T-cell (primary cell): Measurements from ENCODE around the gene SLC6A19. TPM values are rescaled to one million over a fixed set of nuclear protein-coding genes. Genes with fewer than 3 reads are reported as not detected.

Experiments
- ATAC-seq, 4 experiments: fragments of 200-7000 bp in 3 of 4; fragments of 150-1000 bp in 1 of 4; cut with Tn5 transposase; replicated peaks in 1 of 4; 1 replicate in 3 of 4; 2 replicates in 1 of 4; pipeline ENCODE4 v1.10.0; 2021; ENCODE audit warnings: moderate library complexity in 3 of 4, mild to moderate bottlenecking in 2 of 4, moderate number of reproducible peaks in 1 of 4
- CTCF ChIA-PET, 2 donors: fragments of 300-600 bp; sonication (Branson Sonifier 250); formaldehyde crosslinking; loops; one replicate each; lab custom pipeline; 2022; ENCODE audit warnings: antibody characterized with exemption in 2 of 2; lab: Charles Lee
- POLR2A ChIA-PET, 2 donors: fragments of 300-600 bp; sonication (Branson Sonifier 250); formaldehyde crosslinking; loops; one replicate each; lab custom pipeline; 2022; ENCODE audit warnings: antibody characterized with exemption in 2 of 2; lab: Charles Lee
- DNase-seq, 35 experiments: peaks; one replicate each; pipeline versions ENCODE4 v3.0.0 to v3.0.0-alpha.2; 2013 to 2023
- H3K27ac ChIP-seq: one replicate; pipeline ENCODE4 v1.5.1; 2013; ENCODE audit warnings: low read length
- H3K27me3 ChIP-seq, 2 experiments: replicated peaks in 1 of 2; 1 replicate in 1 of 2; 2 replicates in 1 of 2; pipeline versions ENCODE4 v1.6.1 to v1.7.0; 2013; ENCODE audit warnings: low read length in 1 of 2, mixed read lengths in 1 of 2; ENCODE audit not compliant: control insufficient read depth in 2 of 2, insufficient read depth in 2 of 2; ENCODE audit errors: extremely low read depth in 1 of 2
- H3K36me3 ChIP-seq, 2 donors: 1 replicate in 1 of 2; 2 replicates in 1 of 2; pipeline versions ENCODE4 v1.6.1 to v1.7.0; 2013; ENCODE audit warnings: low read length in 1 of 2; ENCODE audit not compliant: control insufficient read depth in 2 of 2, insufficient read depth in 1 of 2; ENCODE audit errors: extremely low read depth in 1 of 2
- H3K4me1 ChIP-seq, 2 experiments: 1 replicate in 1 of 2; 2 replicates in 1 of 2; pipeline versions ENCODE4 v1.6.1 to v1.7.0; 2013; ENCODE audit warnings: low read length in 2 of 2, mixed read lengths in 1 of 2; ENCODE audit not compliant: insufficient read depth in 2 of 2, control insufficient read depth in 1 of 2; ENCODE audit errors: extremely low read depth in 1 of 2
- H3K4me3 ChIP-seq, 2 donors: 1 replicate in 1 of 2; 2 replicates in 1 of 2; pipeline versions ENCODE4 v1.5.1 to v1.7.0; 2013; ENCODE audit warnings: mild to moderate bottlenecking in 2 of 2, low read length in 1 of 2, moderate library complexity in 1 of 2; ENCODE audit not compliant: control insufficient read depth in 1 of 2; ENCODE audit errors: extremely low read depth in 1 of 2
- H3K9me3 ChIP-seq: 2 replicates; pipeline ENCODE4 v1.7.0; 2013
- H3K27ac Mint-ChIP-seq, 2 donors: one replicate each; pipeline ENCODE4 v1.8.0; 2020 to 2021; ENCODE audit warnings: mild to moderate bottlenecking in 2 of 2, mixed read lengths in 2 of 2
- H3K27me3 Mint-ChIP-seq, 2 donors: one replicate each; pipeline ENCODE4 v1.8.0; 2021 to 2022; ENCODE audit warnings: mixed read lengths in 2 of 2
- H3K36me3 Mint-ChIP-seq: one replicate; pipeline ENCODE4 v1.8.0; 2021; ENCODE audit warnings: mixed read lengths
- H3K4me1 Mint-ChIP-seq, 3 donors: one replicate each; pipeline ENCODE4 v1.8.0; 2020 to 2022; ENCODE audit warnings: mixed read lengths in 3 of 3, mild to moderate bottlenecking in 1 of 3
- H3K4me3 Mint-ChIP-seq, 3 donors: one replicate each; pipeline ENCODE4 v1.8.0; 2020 to 2022; ENCODE audit warnings: mild to moderate bottlenecking in 3 of 3, mixed read lengths in 3 of 3, moderate library complexity in 3 of 3
- H3K9me3 Mint-ChIP-seq, 3 donors: one replicate each; pipeline ENCODE4 v1.8.0; 2020 to 2022; ENCODE audit warnings: mixed read lengths in 3 of 3
- WGBS: methylation state at CpG from one replicate; pipeline ENCODE4 v1.1.5; 2013; ENCODE audit warnings: missing lambda C conversion rate; ENCODE audit not compliant: insufficient coverage; 5-methylcytosine and 5-hydroxymethylcytosine counted together
- total RNA-seq, 35 experiments: library from RNA in 6 of 35; stranded (reverse) in 6 of 35; fragments of 120-200 nt in 1 of 35; gene quantifications; one replicate each; pipeline versions ENCODE4 v1.2.1 to v1.2.4 and lab custom pipeline; 2013 to 2026

SLC6A19 gene
- total RNA-seq, 5 donors from 2014 or later (not counting 1 experiment from before 2014, with no cell fraction given) = 0.06 TPM; not detected in 4

DNA sequence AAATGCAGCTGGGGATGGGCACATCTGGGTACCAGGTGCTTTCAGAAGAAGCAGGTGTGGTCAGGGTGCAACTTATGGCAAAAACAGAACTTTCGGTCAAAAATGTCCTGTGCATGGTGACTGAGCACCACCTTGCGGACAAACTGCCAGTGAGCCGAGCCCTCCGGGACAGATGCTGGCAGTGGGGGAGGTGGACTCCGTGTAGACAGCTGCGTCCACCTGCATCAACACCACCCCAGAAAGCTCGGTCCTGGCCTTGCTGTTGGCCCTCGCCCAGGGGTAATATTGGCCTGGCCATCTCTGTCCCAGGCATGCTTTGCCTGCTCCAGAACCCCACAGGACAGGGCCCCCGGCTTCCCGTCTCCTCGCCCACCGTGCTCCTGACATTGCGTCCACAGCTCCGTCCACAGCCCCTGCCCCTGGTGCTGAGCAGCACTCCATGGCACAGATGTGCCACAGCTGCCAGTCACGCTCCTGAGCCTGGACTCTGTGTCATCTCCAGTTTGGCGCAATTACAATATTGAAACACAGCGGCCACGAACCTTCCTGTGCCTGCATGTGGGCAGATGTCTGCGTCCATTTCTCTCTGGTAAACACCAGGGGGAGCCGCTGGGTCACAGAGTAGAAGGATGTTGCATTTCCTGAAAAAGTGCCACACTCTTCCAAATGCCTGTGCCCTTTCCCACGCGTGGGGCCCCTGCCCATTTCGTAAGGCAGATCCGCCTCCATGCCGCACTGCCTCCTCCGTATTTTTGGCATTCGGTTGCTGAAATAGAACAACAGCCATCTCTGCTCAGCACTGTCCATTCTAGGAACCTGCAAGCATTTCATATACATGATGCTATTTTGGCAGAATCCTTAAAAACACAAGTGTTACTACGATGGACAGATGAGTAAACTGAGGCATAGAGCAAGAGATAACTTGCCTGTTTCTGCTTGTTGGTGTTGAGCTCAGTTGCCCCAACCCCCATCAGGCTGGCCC, 33.4 kb upstream of the SLC6A19 start:
- Histone ChIP-seq H3K9me3 (no peaks in the 10 kb centered on the region), H3K4me3 (peak overlapping the region in 1 of 2 donors; percentile 19), H3K36me3 (no peaks in the 10 kb centered on the region), H3K4me1 (peaks cover 0 to 16% of the 10 kb centered on the region in 2 experiments), H3K27ac (no peak overlapping the region), H3K27me3 (peaks cover 0 to 41% of the 10 kb centered on the region in 2 experiments)
- CTCF ChIA-PET = interaction anchor here (0.7 to 3.1 kb wide), 2 partner anchors 290 to 477 kb away, joined by 3 to 16 read pairs; no protein-coding TSS in a partner anchor
- POLR2A ChIA-PET = no interaction called here
- peaks cover 14 to 21% of the 10 kb centered on the region in 2 donors for H3K27me3 Mint-ChIP-seq
- H3K27ac Mint-ChIP-seq = peak overlapping the region in 1 of 2 donors; percentile 48
- ATAC-seq (peak; percentile 80 to 87 (median 82)), DNase-seq (peak; percentile 35 to 83 (median 63))
- H3K36me3 Mint-ChIP-seq = no peaks in the 10 kb centered on the region
- H3K4me3 Mint-ChIP-seq = peak overlapping the region; percentile 69 to 73 (median 69)
- peaks cover 7 to 9% (median 8%) of the 10 kb centered on the region in 3 donors for H3K4me1 Mint-ChIP-seq
- 23% methylated on average over 22 of the region's 28 CpGs for WGBS
- H3K9me3 Mint-ChIP-seq = no peaks in the 10 kb centered on the region

DNA sequence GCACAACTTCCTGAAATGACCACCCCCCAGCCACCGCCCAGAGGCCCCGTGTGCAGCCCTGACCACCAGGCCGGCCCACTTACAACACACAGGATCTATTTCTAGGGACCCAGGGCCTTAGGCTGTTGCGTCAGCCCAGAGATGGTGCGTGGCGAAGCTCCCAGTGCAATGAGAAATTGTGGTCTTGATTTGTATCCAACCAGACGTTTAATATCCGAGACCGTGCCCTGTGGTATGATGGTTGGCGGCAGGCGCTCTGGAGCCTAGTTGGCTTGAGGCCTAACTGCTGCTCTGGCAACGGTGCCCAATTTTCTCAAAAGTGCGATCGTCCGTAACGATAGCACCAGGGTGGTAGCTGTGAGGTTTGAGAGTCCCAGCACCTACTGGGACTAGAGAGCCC, 32.6 kb upstream of the SLC6A19 start:
- Mint-ChIP-seq H3K36me3 (no peaks in the 10 kb centered on the region), H3K27me3 (peaks cover 14 to 21% of the 10 kb centered on the region in 2 donors), H3K4me3 (no peak overlapping the region), H3K27ac (no peak overlapping the region), H3K4me1 (peaks cover 9 to 13% (median 10%) of the 10 kb centered on the region in 3 donors), H3K9me3 (no peaks in the 10 kb centered on the region)
- WGBS = 95% methylated on average over 16 of the region's 16 CpGs
- ATAC-seq (no peak), DNase-seq (no peak)
- Histone ChIP-seq H3K36me3 (no peaks in the 10 kb centered on the region), H3K27me3 (peaks cover 0 to 36% of the 10 kb centered on the region in 2 experiments), H3K4me3 (no peak overlapping the region), H3K27ac (no peak overlapping the region), H3K4me1 (peaks cover 0 to 16% of the 10 kb centered on the region in 2 experiments), H3K9me3 (no peaks in the 10 kb centered on the region)
- CTCF ChIA-PET = interaction anchor here (0.7 to 3.1 kb wide), 2 partner anchors 290 to 476 kb away, joined by 3 to 16 read pairs; no protein-coding TSS in a partner anchor
- POLR2A ChIA-PET = no interaction called here

DNA sequence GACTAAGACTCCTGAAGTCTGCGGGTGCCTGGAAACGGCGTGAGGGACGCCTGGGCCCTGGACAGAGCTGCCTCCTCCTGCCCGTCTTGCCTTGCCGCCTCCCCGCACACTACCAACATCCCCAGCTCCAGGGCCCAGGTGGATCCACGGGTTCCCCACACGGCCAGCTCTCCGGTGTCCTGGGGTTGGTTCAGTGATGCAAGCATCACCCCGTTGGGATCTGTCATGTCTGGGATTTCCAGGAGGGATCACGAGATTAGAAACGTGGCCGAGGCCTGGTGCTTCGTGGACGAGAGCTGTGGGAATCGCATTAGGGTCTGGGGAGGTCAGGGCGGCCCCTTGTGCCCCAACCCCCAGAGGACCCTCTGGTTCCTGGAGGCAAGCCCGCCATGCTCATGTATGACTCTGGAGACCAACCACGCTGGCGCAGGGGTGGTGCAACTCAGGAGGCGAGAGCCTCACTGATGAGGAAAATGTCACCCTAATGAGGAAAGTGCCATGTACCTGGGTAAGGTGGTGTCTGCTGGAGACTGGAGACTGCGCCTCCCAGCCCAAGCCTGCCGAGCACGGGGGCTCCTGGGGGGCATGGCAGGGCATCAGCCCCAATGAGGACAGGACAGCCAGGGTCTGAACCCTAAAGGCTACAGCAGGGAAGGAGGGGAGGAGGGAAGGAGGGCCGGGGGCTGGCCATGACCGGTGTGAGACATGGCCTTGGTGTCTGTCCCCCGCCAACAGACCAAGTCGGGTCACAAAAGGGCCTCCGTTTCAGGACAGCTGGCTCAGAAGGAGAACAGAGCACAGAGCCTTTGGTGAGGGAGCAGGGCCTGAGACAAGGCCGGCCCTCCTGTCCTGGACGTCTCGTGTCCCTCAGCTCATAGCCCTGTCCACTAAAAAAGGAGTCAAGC, 31.9 kb upstream of the SLC6A19 start:
- Histone ChIP-seq H3K4me3 (no peak overlapping the region), H3K27ac (no peak overlapping the region), H3K36me3 (no peaks in the 10 kb centered on the region), H3K27me3 (peaks cover 0 to 42% of the 10 kb centered on the region in 2 experiments), H3K9me3 (no peaks in the 10 kb centered on the region), H3K4me1 (peaks cover 0 to 21% of the 10 kb centered on the region in 2 experiments)
- Mint-ChIP-seq H3K27ac (no peak overlapping the region), H3K4me3 (peak overlapping the region in 1 of 3 donors; percentile 41), H3K4me1 (peaks cover 9 to 13% (median 10%) of the 10 kb centered on the region in 3 donors), H3K27me3 (peaks cover 11 to 17% of the 10 kb centered on the region in 2 donors), H3K9me3 (no peaks in the 10 kb centered on the region), H3K36me3 (no peaks in the 10 kb centered on the region)
- POLR2A ChIA-PET = no interaction called here
- CTCF ChIA-PET = interaction anchor here (0.7 to 3.1 kb wide), 2 partner anchors 289 to 475 kb away, joined by 3 to 16 read pairs; no protein-coding TSS in a partner anchor
- DNase-seq (no peak), ATAC-seq (no peak)
- WGBS = 90% methylated on average over 32 of the region's 33 CpGs

DNA sequence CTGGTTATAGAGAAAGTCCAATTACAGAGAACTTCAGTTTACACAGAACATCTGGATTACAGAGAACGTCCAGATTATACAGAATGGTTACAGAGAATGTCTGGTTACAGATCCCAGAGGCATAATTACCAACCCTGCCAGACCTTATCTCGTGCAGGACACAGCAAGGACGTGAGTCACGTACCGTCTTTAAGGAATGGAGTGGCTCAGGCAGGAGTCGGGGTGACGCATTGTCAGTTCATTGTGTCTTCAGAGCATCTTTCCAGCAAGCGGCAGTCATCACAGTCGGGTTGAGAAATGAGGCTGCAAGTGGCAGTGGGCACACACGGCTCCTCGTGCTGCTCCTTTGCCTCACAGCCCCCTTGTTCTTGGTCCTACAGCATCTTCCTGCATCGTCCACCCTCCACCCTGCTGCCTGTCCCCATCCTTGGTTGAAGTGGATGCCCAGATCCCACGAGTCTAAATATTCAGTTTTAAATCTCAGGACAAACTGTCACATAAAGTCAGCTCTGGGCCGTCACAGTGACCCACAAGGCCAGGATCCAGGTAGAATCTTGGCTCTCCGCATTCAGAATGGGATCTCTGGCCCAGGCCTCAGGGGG, 30.0 kb upstream of the SLC6A19 start:
- Histone ChIP-seq H3K9me3 (no peaks in the 10 kb centered on the region), H3K4me3 (no peak overlapping the region), H3K27ac (no peak overlapping the region), H3K27me3 (peaks cover 0 to 43% of the 10 kb centered on the region in 2 experiments), H3K4me1 (peaks cover 0 to 21% of the 10 kb centered on the region in 2 experiments), H3K36me3 (no peaks in the 10 kb centered on the region)
- Mint-ChIP-seq H3K36me3 (no peaks in the 10 kb centered on the region), H3K27ac (no peak overlapping the region), H3K27me3 (peaks cover 3 to 8% of the 10 kb centered on the region in 2 donors), H3K9me3 (no peaks in the 10 kb centered on the region), H3K4me1 (peaks cover 9 to 13% (median 10%) of the 10 kb centered on the region in 3 donors), H3K4me3 (no peak overlapping the region)
- CTCF ChIA-PET = no interaction called here
- ATAC-seq (no peak), DNase-seq (no peak)
- POLR2A ChIA-PET = no interaction called here
- WGBS = 79% methylated on average over 14 of the region's 15 CpGs

DNA sequence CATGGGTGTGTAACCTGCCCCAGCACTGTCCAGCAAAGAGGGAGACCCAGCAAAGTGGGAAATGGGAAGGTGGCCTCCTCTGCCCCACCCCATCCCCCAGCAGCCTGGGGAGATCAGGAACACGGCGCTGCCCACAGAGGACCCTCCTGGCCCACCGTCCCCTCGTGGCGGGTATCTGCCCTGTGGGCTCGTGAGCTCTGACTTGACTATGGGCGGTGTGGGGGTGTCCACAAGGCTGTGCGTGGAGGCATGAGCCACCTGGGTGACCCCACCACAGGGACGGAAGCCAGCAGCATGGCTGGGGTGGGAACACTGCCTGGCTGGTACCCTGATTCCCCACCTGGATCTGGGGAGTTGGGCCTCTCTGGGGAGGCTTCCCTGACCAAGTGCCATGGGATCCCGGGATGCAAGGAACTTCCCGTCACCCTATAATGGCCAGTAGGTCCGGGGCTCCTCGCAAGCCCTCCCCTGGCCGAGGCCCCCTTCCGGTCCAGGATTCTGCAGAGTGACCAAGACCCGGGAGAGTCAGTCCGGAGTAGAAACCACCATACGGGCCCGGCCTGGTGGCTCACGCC, 29.3 kb upstream of the SLC6A19 start:
- no peak overlapping the region for H3K4me3 ChIP-seq
- H3K27me3 ChIP-seq = peaks cover 0 to 41% of the 10 kb centered on the region in 2 experiments
- Mint-ChIP-seq H3K4me3 (no peak overlapping the region), H3K4me1 (peaks cover 9 to 13% (median 10%) of the 10 kb centered on the region in 3 donors), H3K27ac (no peak overlapping the region), H3K9me3 (no peaks in the 10 kb centered on the region), H3K27me3 (peaks cover 3 to 5% of the 10 kb centered on the region in 2 donors), H3K36me3 (no peaks in the 10 kb centered on the region)
- H3K27ac ChIP-seq = no peak overlapping the region
- no peaks in the 10 kb centered on the region for H3K9me3 ChIP-seq
- peaks cover 0 to 21% of the 10 kb centered on the region in 2 experiments for H3K4me1 ChIP-seq
- H3K36me3 ChIP-seq = no peaks in the 10 kb centered on the region
- ChIA-PET POLR2A (no interaction called here), CTCF (interaction anchor here in 1 of 2 donors (1.0 kb wide), 1 partner anchor 473 kb away, joined by 6 read pairs; no protein-coding TSS in a partner anchor)
- whole genome bisulfite sequencing = 92% methylated on average over 18 of the region's 20 CpGs
- DNase-seq (no peak), ATAC-seq (no peak)
